ENCODE measurements around the gene FAT2.

DNA sequence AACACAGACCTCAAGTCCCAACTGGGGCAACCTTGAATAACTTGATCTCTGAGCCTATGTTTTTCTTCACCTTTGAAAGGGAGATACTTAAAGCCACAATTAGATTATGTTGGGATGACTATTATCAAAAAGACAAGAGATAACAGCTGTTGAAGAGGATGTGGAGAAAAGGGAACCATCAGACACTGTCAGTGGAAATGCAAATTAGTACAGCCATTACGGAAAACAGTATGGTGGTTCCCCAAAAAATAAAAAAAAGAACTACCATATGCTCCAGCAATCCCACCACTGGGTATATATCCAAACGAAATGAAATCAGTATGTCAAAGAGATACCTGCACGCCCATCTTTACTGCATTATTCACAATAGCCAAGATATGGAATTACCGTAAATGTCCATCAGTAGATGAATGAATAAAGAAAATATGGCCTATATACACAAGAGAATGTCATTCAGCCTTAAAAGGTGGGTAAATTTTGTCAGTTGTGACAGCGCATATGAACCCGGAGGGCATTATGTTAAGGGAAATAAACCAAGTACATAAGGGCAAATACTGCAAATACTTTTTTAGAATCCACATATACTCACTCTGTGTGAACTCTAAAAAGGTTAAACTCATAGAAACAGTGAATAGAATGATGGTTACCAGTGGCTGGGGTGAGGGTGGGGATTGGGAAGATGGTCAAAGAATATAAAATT is 12.7 kb downstream of the FAT2 start:
- TF ChIP-seq, protein P1, sequence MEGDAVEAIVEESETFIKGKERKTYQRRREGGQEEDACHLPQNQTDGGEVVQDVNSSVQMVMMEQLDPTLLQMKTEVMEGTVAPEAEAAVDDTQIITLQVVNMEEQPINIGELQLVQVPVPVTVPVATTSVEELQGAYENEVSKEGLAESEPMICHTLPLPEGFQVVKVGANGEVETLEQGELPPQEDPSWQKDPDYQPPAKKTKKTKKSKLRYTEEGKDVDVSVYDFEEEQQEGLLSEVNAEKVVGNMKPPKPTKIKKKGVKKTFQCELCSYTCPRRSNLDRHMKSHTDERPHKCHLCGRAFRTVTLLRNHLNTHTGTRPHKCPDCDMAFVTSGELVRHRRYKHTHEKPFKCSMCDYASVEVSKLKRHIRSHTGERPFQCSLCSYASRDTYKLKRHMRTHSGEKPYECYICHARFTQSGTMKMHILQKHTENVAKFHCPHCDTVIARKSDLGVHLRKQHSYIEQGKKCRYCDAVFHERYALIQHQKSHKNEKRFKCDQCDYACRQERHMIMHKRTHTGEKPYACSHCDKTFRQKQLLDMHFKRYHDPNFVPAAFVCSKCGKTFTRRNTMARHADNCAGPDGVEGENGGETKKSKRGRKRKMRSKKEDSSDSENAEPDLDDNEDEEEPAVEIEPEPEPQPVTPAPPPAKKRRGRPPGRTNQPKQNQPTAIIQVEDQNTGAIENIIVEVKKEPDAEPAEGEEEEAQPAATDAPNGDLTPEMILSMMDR (IDR thresholded peaks at IDR 0.05) = no peak
- TF ChIP-seq POLR2A (IDR thresholded peaks at IDR 0.05) = no peak
